GM12878 (cell line): Measurements from ENCODE around the gene IMMP2L. TPM values are rescaled to one million over a fixed set of nuclear protein-coding genes. Genes with fewer than 3 reads are reported as not detected.

Source experiments
- ATAC-seq: fragments of 200-7000 bp; cut with Tn5 transposase; 3 replicates; pipeline ENCODE4 v1.9.1; 2020; ENCODE audit warnings: mild to moderate bottlenecking, moderate library complexity
- BruUV-seq: library from RNA; stranded (reverse); fragments of 400-500 nt; replicated peaks from 2 replicates; lab custom pipeline; 2021; lab: Mats Ljungman, UMichigan
- CTCF ChIA-PET: fragments of 300-600 bp; sonication (Branson Sonifier 250); formaldehyde crosslinking; extraction: SDS; loops from one replicate; lab custom pipeline; 2021; ENCODE audit warnings: inconsistent platforms; lab: Yijun Ruan, JAX
- POLR2A ChIA-PET: fragments of 350-600 bp; formaldehyde crosslinking; extraction: SDS; loops from one replicate; lab custom pipeline; 2021; ENCODE audit warnings: inconsistent platforms; lab: Charles Lee
- RAD21 ChIA-PET: fragments of 300-600 bp; sonication (Branson Sonifier 250); formaldehyde crosslinking; loops from one replicate; lab custom pipeline; 2023; ENCODE audit warnings: antibody characterized with exemption; ENCODE audit not compliant: unreplicated experiment; lab: Charles Lee
- SMC1A ChIA-PET: fragments of 300-600 bp; sonication (Branson Sonifier 250); formaldehyde crosslinking; loops from one replicate; lab custom pipeline; 2023; ENCODE audit not compliant: unreplicated experiment, uncharacterized antibody; lab: Charles Lee
- DNase-seq: peaks from one replicate; pipeline ENCODE4 v3.0.0-alpha.2; 2011; ENCODE audit warnings: low read depth, low spot score
- FAIRE-seq: peaks from 3 replicates; lab custom pipeline; 2011; peaks lifted over from hg19 to GRCh38; lab: Jason Lieb, UNC
- H2AFZ ChIP-seq: 2 replicates; pipeline ENCODE4 v1.6.0; 2011; ENCODE audit warnings: low read depth, low read length, control low read depth; ENCODE audit not compliant: control insufficient read depth
- H3K27ac ChIP-seq: 2 replicates; pipeline ENCODE4 v1.5.1; 2011; ENCODE audit warnings: control low read depth; ENCODE audit not compliant: control insufficient read depth, insufficient read depth
- H3K27me3 ChIP-seq, 2 experiments: replicated peaks in 1 of 2; 2 replicates each; pipeline versions ENCODE4 v1.6.0 to v1.6.1; 2011; ENCODE audit warnings: low read length in 1 of 2; ENCODE audit not compliant: control insufficient read depth in 2 of 2, insufficient read depth in 2 of 2
- H3K36me3 ChIP-seq, 2 experiments: 2 replicates each; pipeline ENCODE4 v1.5.1; 2011; ENCODE audit warnings: low read length in 1 of 2; ENCODE audit not compliant: control insufficient read depth in 2 of 2, insufficient read depth in 2 of 2
- H3K4me1 ChIP-seq: 2 replicates; pipeline ENCODE4 v1.6.1; 2011; ENCODE audit warnings: mild to moderate bottlenecking, low read length, moderate library complexity, mixed read lengths; ENCODE audit not compliant: control insufficient read depth, insufficient read depth
- H3K4me2 ChIP-seq: 2 replicates; pipeline ENCODE4 v1.6.0; 2011; ENCODE audit warnings: control low read depth; ENCODE audit not compliant: control insufficient read depth, insufficient read depth
- H3K4me3 ChIP-seq: fragments of 200-600 bp; sonication (generic); 2 replicates; pipeline ENCODE4 v1.5.1; 2016
- H3K79me2 ChIP-seq: 2 replicates; pipeline ENCODE4 v1.6.0; 2011; ENCODE audit warnings: low read length; ENCODE audit not compliant: control insufficient read depth, insufficient read depth
- H3K9ac ChIP-seq: 2 replicates; pipeline ENCODE4 v1.8.0; 2011; ENCODE audit warnings: low read length, control low read depth, mixed read lengths; ENCODE audit not compliant: control insufficient read depth, insufficient read depth
- H3K9me3 ChIP-seq: replicated peaks from 3 replicates; pipeline ENCODE4 v1.5.1; 2011; ENCODE audit warnings: mild to moderate bottlenecking, low read length; ENCODE audit not compliant: control insufficient read depth, insufficient read depth
- H4K20me1 ChIP-seq: 2 replicates; pipeline ENCODE4 v1.6.0; 2011; ENCODE audit not compliant: control insufficient read depth, insufficient read depth
- E2F8 ChIP-seq: fragments of 450-650 bp; IDR thresholded peaks from 2 replicates; pipeline ENCODE4 v1.6.1; 2018; ENCODE audit warnings: mild to moderate bottlenecking, low read depth, moderate library complexity; ENCODE audit not compliant: partially characterized antibody
- IKZF1 ChIP-seq: fragments of 450-650 bp; conservative IDR thresholded peaks from 2 replicates; pipeline ENCODE4 v1.6.1; 2017; ENCODE audit warnings: antibody characterized with exemption, mild to moderate bottlenecking
- KAT2A ChIP-seq: conservative IDR thresholded peaks from 2 replicates; pipeline ENCODE4 v1.6.1; 2011; ENCODE audit warnings: low read depth, low read length; ENCODE audit not compliant: control insufficient read depth
- PRDM15 ChIP-seq: fragments of 450-650 bp; formaldehyde crosslinking; IDR thresholded peaks from 2 replicates; pipeline ENCODE4 v1.4.0; 2020; ENCODE audit warnings: mild to moderate bottlenecking, moderate library complexity
- RAD21 ChIP-seq: IDR thresholded peaks from 2 replicates; pipeline ENCODE4 v1.6.1; 2011; ENCODE audit warnings: mild to moderate bottlenecking, low read depth, low read length, moderate library complexity; ENCODE audit not compliant: insufficient read depth
- RUNX3 ChIP-seq: IDR thresholded peaks from 2 replicates; pipeline ENCODE4 v1.6.1; 2012; ENCODE audit warnings: low read length, inconsistent platforms
- SREBF1 ChIP-seq: IDR thresholded peaks from 2 replicates; pipeline ENCODE4 v1.6.1; 2012; ENCODE audit warnings: mild to moderate bottlenecking, low read length
- STAT3 ChIP-seq: IDR thresholded peaks from 2 replicates; pipeline ENCODE4 v1.6.1; 2011; ENCODE audit warnings: low read depth, low read length, improper control_type of control experiment
- ZBTB4 ChIP-seq: fragments of 450-650 bp; formaldehyde crosslinking; IDR thresholded peaks from 2 replicates; pipeline ENCODE4 v1.4.0; 2022; ENCODE audit warnings: mild to moderate bottlenecking, moderate library complexity
- ZNF687 ChIP-seq: fragments of 450-650 bp; IDR thresholded peaks from 2 replicates; pipeline ENCODE4 v1.6.1; 2017; ENCODE audit warnings: mild to moderate bottlenecking, moderate library complexity
- ZZZ3 ChIP-seq: IDR thresholded peaks from 2 replicates; pipeline ENCODE4 v1.6.1; 2011; ENCODE audit warnings: low read depth; ENCODE audit not compliant: control insufficient read depth, insufficient read length
- in situ Hi-C: fragments of 300-500 bp; cut with MboI; formaldehyde crosslinking; loops from 9 replicates; pipeline ENCODE4 v1.14.3; 2018; ENCODE audit warnings: mixed read lengths
- intact Hi-C: fragments of 100-400 bp; cut with micrococcal nuclease; formaldehyde crosslinking; loops from one replicate; pipeline ENCODE4 v1.14.2; 2022; ENCODE audit not compliant: unreplicated experiment
- polyA plus RNA-seq, 11 experiments: library from polyadenylated mRNA; depleted of rRNA in 4 of 11; unstranded in 6 of 11; stranded (reverse) in 5 of 11; fragments of >200 nt; fragmentation: Nextera tagmentation in 4 of 11; fragmentation: Illumina TruSeq in 1 of 11; extraction: Ambion mirVana in 4 of 11; extraction: Trizol in 1 of 11; gene quantifications; 1 replicate in 1 of 11; 2 replicates in 10 of 11; pipeline versions ENCODE4 v1.2.1 to v1.2.3, GENCODE V29; 2011 to 2016; ENCODE audit warnings: inconsistent platforms in 2 of 11, missing spikeins in 2 of 11, low read depth in 1 of 11
- total RNA-seq, 4 experiments: library from RNA; depleted of rRNA in 3 of 4; stranded (reverse); fragments of >200 nt in 3 of 4; fragmentation: Illumina TruSeq in 1 of 4; extraction: Trizol in 1 of 4; gene quantifications; 2 replicates each; pipeline versions ENCODE4 v1.2.1 to v1.2.3, GENCODE V29; 2013 to 2021

The IMMP2L gene
- total and polyA plus RNA-seq, 10 of the 15 experiments (the other 5 are each of a cell fraction or from before 2014, with no cell fraction given), result 12.6 to 46.3 (median 19.6) TPM

GRCh38 chr7:111410899-111411298 is 151.4 kb downstream of the IMMP2L start:
- ChIA-PET SMC1A (interaction anchor here (0.8 kb wide), 2 partner anchors 8 to 29 kb away, joined by 3 read pairs; no protein-coding TSS in a partner anchor), POLR2A (no interaction called here), RAD21 (no interaction called here), CTCF (interaction anchor here (1.0 kb wide), 1 partner anchor 47 kb away, joined by 3 read pairs; no protein-coding TSS in a partner anchor)
- Histone ChIP-seq H3K36me3 (no peaks in the 10 kb centered on the region), H3K79me2 (no peaks in the 10 kb centered on the region), H3K9ac (no peak overlapping the region), H2AFZ (no peak overlapping the region), H3K27me3 (no peaks in the 10 kb centered on the region), H3K4me2 (no peak overlapping the region), H3K4me1 (no peaks in the 10 kb centered on the region), H3K4me3 (no peak overlapping the region), H3K9me3 (no peaks in the 10 kb centered on the region), H3K27ac (no peak overlapping the region), H4K20me1 (no peaks in the 10 kb centered on the region)
- no TSS peak for BruUV-seq
- no peak for DNase-seq
- ATAC-seq, result no peak
- in situ Hi-C loops (no loop called here), intact Hi-C loops (no loop called here)
- FAIRE-seq, result no peak
- TF ChIP-seq ZZZ3, result no peak
- TF ChIP-seq E2F8, result no peak
- TF ChIP-seq PRDM15 (CRISPR knock-in tag), result no peak
- TF ChIP-seq STAT3, result no peak
- no peak for TF ChIP-seq SREBF1
- TF ChIP-seq KAT2A, result no peak
- no peak for TF ChIP-seq ZBTB4 (CRISPR knock-in tag)
- TF ChIP-seq RAD21, result no peak
- TF ChIP-seq RUNX3, result no peak
- TF ChIP-seq ZNF687, result no peak
- TF ChIP-seq IKZF1, result no peak
